GM23338 (cell line): ENCODE measurements around the gene LRFN4. TPM values are rescaled to one million over a fixed set of nuclear protein-coding genes. Genes with fewer than 3 reads are reported as not detected.

Source experiments
- ATAC-seq: fragments of 200-7000 bp; cut with Tn5 transposase; 3 replicates; pipeline ENCODE4 v1.9.1; 2020
- DNase-seq: peaks from one replicate; pipeline ENCODE4 v3.0.0-alpha.2; 2015; ENCODE audit warnings: low spot score
- H2AFZ ChIP-seq: fragments of 200-600 bp; sonication (generic); 2 replicates; pipeline ENCODE4 v1.8.0; 2016; ENCODE audit warnings: antibody characterized with exemption, mild to moderate bottlenecking, moderate library complexity
- H3F3A ChIP-seq: fragments of 200-600 bp; sonication (generic); replicated peaks from 2 replicates; pipeline ENCODE4 v1.8.0; 2017; ENCODE audit warnings: antibody characterized with exemption, mixed run types, low read depth
- H3K27ac ChIP-seq: fragments of 200-600 bp; sonication (generic); 2 replicates; pipeline ENCODE4 v1.6.1; 2016; ENCODE audit warnings: low read depth
- H3K27me3 ChIP-seq: fragments of 200-600 bp; sonication (generic); 2 replicates; pipeline ENCODE4 v1.8.0; 2016; ENCODE audit warnings: mild to moderate bottlenecking, mixed run types, moderate library complexity; ENCODE audit not compliant: insufficient read depth
- H3K36me3 ChIP-seq: fragments of 200-600 bp; sonication (generic); 2 replicates; pipeline ENCODE4 v1.8.0; 2016; ENCODE audit warnings: mild to moderate bottlenecking; ENCODE audit not compliant: insufficient read depth
- H3K4me1 ChIP-seq: fragments of 200-600 bp; sonication (generic); 2 replicates; pipeline ENCODE4 v1.8.0; 2016; ENCODE audit warnings: mild to moderate bottlenecking, moderate library complexity; ENCODE audit not compliant: insufficient read depth
- H3K4me2 ChIP-seq: fragments of 200-600 bp; sonication (generic); 2 replicates; pipeline ENCODE4 v1.7.1; 2017; ENCODE audit warnings: mixed run types
- H3K4me3 ChIP-seq: fragments of 200-600 bp; sonication (generic); 2 replicates; pipeline ENCODE4 v1.6.1; 2016; ENCODE audit warnings: mixed run types
- H3K79me2 ChIP-seq: fragments of 200-600 bp; sonication (generic); replicated peaks from 2 replicates; pipeline ENCODE4 v1.8.0; 2017; ENCODE audit warnings: mild to moderate bottlenecking; ENCODE audit not compliant: insufficient read depth
- H3K9me2 ChIP-seq: fragments of 200-600 bp; sonication (generic); 2 replicates; pipeline ENCODE4 v1.8.0; 2017; ENCODE audit not compliant: insufficient read depth
- H4K20me1 ChIP-seq: fragments of 200-600 bp; sonication (generic); replicated peaks from 2 replicates; pipeline ENCODE4 v1.8.0; 2017; ENCODE audit warnings: mild to moderate bottlenecking; ENCODE audit not compliant: insufficient read depth
- H3K27ac Mint-ChIP-seq: 2 replicates; pipeline ENCODE4 v1.8.0; 2020; ENCODE audit warnings: inconsistent platforms, mild to moderate bottlenecking, moderate library complexity, mixed read lengths
- H3K27me3 Mint-ChIP-seq: 3 replicates; pipeline ENCODE4 v1.8.0; 2022; ENCODE audit warnings: low read depth, mild to moderate bottlenecking, moderate library complexity, mixed read lengths, inconsistent platforms; ENCODE audit not compliant: insufficient read depth, poor library complexity
- H3K36me3 Mint-ChIP-seq: 3 replicates; pipeline ENCODE4 v1.8.0; 2021; ENCODE audit warnings: low read depth, mild to moderate bottlenecking, inconsistent platforms, moderate library complexity, mixed read lengths
- H3K4me1 Mint-ChIP-seq: 3 replicates; pipeline ENCODE4 v1.8.0; 2020; ENCODE audit warnings: mild to moderate bottlenecking, inconsistent platforms, mixed read lengths
- H3K4me3 Mint-ChIP-seq: 3 replicates; pipeline ENCODE4 v1.8.0; 2021; ENCODE audit warnings: moderate library complexity, mild to moderate bottlenecking, inconsistent platforms, mixed read lengths
- H3K9me3 Mint-ChIP-seq: 3 replicates; pipeline ENCODE4 v1.8.0; 2020; ENCODE audit warnings: moderate library complexity, mild to moderate bottlenecking, inconsistent platforms, mixed read lengths
- CTCF ChIP-seq, 2 experiments: fragments of 200-600 bp in 1 of 2; sonication (generic) in 1 of 2; conservative IDR thresholded peaks; 2 replicates each; pipeline versions ENCODE4 v1.5.1 to v1.6.1; 2016 to 2017; ENCODE audit warnings: antibody characterized with exemption in 2 of 2, low read depth in 2 of 2, mild to moderate bottlenecking in 2 of 2, moderate library complexity in 1 of 2
- ETS1 ChIP-seq: IDR thresholded peaks from 2 replicates; pipeline ENCODE4 v1.6.1; 2016; ENCODE audit warnings: antibody characterized with exemption
- EZH2 ChIP-seq: fragments of 200-600 bp; sonication (generic); IDR thresholded peaks from one replicate; pipeline ENCODE4 v1.8.0; 2017; ENCODE audit warnings: antibody characterized with exemption, mild to moderate bottlenecking, low read depth; ENCODE audit not compliant: unreplicated experiment
- EZH2phosphoT487 ChIP-seq: fragments of 200-600 bp; sonication (generic); IDR thresholded peaks from one replicate; pipeline ENCODE4 v1.8.1; 2018; ENCODE audit warnings: antibody characterized with exemption; ENCODE audit not compliant: unreplicated experiment
- JUNB ChIP-seq: IDR thresholded peaks from one replicate; pipeline ENCODE4 v1.6.1; 2016; ENCODE audit warnings: antibody characterized with exemption; ENCODE audit not compliant: unreplicated experiment
- NANOG ChIP-seq: IDR thresholded peaks from 2 replicates; pipeline ENCODE4 v1.6.1; 2016; ENCODE audit warnings: antibody characterized with exemption, borderline replicate concordance
- POLR2AphosphoS5 ChIP-seq: IDR thresholded peaks from 2 replicates; pipeline ENCODE4 v1.6.1; 2016; ENCODE audit warnings: antibody characterized with exemption, low read depth
- REST ChIP-seq: IDR thresholded peaks from one replicate; pipeline ENCODE4 v1.6.1; 2018; ENCODE audit warnings: antibody characterized with exemption; ENCODE audit not compliant: unreplicated experiment
- STAT1 ChIP-seq: IDR thresholded peaks from one replicate; pipeline ENCODE4 v1.6.1; 2016; ENCODE audit warnings: antibody characterized with exemption; ENCODE audit not compliant: unreplicated experiment
- ZNF114 ChIP-seq: fragments of 250-450 bp; sonication (Bioruptor Pico); IDR thresholded peaks from 2 replicates; pipeline ENCODE4 v1.5.0; 2020; ENCODE audit warnings: mild to moderate bottlenecking, moderate library complexity
- ZNF331 ChIP-seq: fragments of 250-450 bp; sonication (Bioruptor Pico); IDR thresholded peaks from 2 replicates; pipeline ENCODE4 v1.5.0; 2020; ENCODE audit warnings: low read depth, mild to moderate bottlenecking, moderate library complexity
- polyA plus RNA-seq: library from polyadenylated mRNA; unstranded; fragments of >200 nt; fragmentation: Nextera tagmentation; extraction: Ambion mirVana; gene quantifications from 2 replicates; pipeline ENCODE4 v1.2.1, GENCODE V29; 2016
- total RNA-seq: library from RNA; depleted of rRNA; stranded (reverse); fragments of >200 nt; shearing (Covaris generic); gene quantifications from 2 replicates; pipeline ENCODE4 v1.2.3, GENCODE V29; 2014

Gene LRFN4
- total and polyA plus RNA-seq, 2 experiments from 2014 or later = 9.8 to 63.5 TPM

GRCh38 chr11:66879000-66879399 is 22.1 kb downstream of the LRFN4 start (continued):
- no peak for TF ChIP-seq REST
- no peak for TF ChIP-seq NANOG
- TF ChIP-seq ETS1 = no peak
- TF ChIP-seq EZH2 = no peak
- TF ChIP-seq ZNF114 (CRISPR knock-in tag) = no peak
- no peak for TF ChIP-seq STAT1
- no peak for TF ChIP-seq POLR2AphosphoS5
- TF ChIP-seq JUNB = no peak

GRCh38 chr11:66879583-66879982 is 22.7 kb downstream of the LRFN4 start:
- no peak overlapping the region for H2AFZ ChIP-seq
- no peaks in the 10 kb centered on the region for H3K9me3 Mint-ChIP-seq
- peaks cover 48% of the 10 kb centered on the region for H3K4me1 Mint-ChIP-seq
- DNase-seq (no peak), ATAC-seq (no peak)
- no peaks in the 10 kb centered on the region for H3K9me2 ChIP-seq
- no peaks in the 10 kb centered on the region for H3K27me3 ChIP-seq
- H3K4me3 ChIP-seq = no peak overlapping the region
- TF ChIP-seq ZNF331 = no peak
- H3K27ac Mint-ChIP-seq = no peak overlapping the region
- H3K36me3 Mint-ChIP-seq = no peaks in the 10 kb centered on the region
- H3K27ac ChIP-seq = no peak overlapping the region
- H3K4me3 Mint-ChIP-seq = no peak overlapping the region
- peaks cover 9% of the 10 kb centered on the region for H3K27me3 Mint-ChIP-seq
- H4K20me1 ChIP-seq = no peaks in the 10 kb centered on the region
- no peak overlapping the region for H3K4me2 ChIP-seq
- H3K4me1 ChIP-seq = peaks cover 10% of the 10 kb centered on the region; the same call in 1 of the 2 replicates
- H3K79me2 ChIP-seq = no peaks in the 10 kb centered on the region
- no peaks in the 10 kb centered on the region for H3K36me3 ChIP-seq
- no peaks in the 10 kb centered on the region for H3F3A ChIP-seq

GRCh38 chr11:66879999-66880398 is 23.1 kb downstream of the LRFN4 start:
- Mint-ChIP-seq H3K27me3 (peaks cover 8% of the 10 kb centered on the region), H3K4me3 (no peak overlapping the region), H3K9me3 (no peaks in the 10 kb centered on the region), H3K4me1 (peaks cover 48% of the 10 kb centered on the region), H3K27ac (no peak overlapping the region; the same call in 1 of the 2 replicates), H3K36me3 (no peaks in the 10 kb centered on the region)
- H2AFZ ChIP-seq = no peak overlapping the region
- no peak overlapping the region for H3K4me3 ChIP-seq
- ATAC-seq (no peak), DNase-seq (no peak)
- no peaks in the 10 kb centered on the region for H3K36me3 ChIP-seq
- TF ChIP-seq EZH2 = no peak
- no peak for TF ChIP-seq CTCF (conservative IDR thresholded peaks at IDR 0.05; ENCODE audit: low read depth in 2 of 2)
- no peak for TF ChIP-seq ZNF114 (CRISPR knock-in tag)
- no peak for TF ChIP-seq REST
- TF ChIP-seq STAT1 = no peak
- TF ChIP-seq JUNB = no peak
- no peak for TF ChIP-seq ETS1
- no peak for TF ChIP-seq EZH2phosphoT487
- no peak for TF ChIP-seq NANOG
- no peaks in the 10 kb centered on the region for H4K20me1 ChIP-seq
- no peaks in the 10 kb centered on the region for H3K27me3 ChIP-seq
- peaks cover 10% of the 10 kb centered on the region; the same call in 1 of the 2 replicates for H3K4me1 ChIP-seq
- no peaks in the 10 kb centered on the region for H3K9me2 ChIP-seq
- no peaks in the 10 kb centered on the region for H3K79me2 ChIP-seq
- H3K4me2 ChIP-seq = no peak overlapping the region
- no peaks in the 10 kb centered on the region for H3F3A ChIP-seq
- H3K27ac ChIP-seq = no peak overlapping the region
